ENCODE results near the gene TBC1D19.

TBC1D19 gene

DNA sequence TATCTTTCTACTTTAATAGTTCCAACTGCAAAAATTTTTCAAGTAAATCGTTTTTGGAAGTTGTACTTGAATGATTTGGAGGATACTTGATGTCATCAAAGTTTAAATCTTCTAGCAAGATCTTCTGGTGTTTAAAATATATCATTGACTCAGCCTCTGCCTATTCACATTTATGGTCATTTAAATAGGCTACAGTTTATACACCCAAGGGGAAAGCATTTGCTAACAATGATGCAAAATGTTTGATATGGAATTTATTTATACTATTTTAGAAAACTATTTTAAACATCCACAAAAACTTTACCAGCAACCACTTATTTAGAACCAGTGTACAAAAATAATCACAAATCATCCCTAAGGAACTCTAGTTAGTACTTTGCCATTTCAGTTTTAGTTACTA lies 153.5 kb downstream of the TBC1D19 start:
- H3K27me3 ChIP-seq (ENCODE audit: insufficient read depth, poor library complexity, severe bottlenecking): no peaks in the 10 kb centered on the region
- no peak overlapping the region for H3K27ac ChIP-seq (replicated peaks)
- TF ChIP-seq GABPA (IDR thresholded peaks at IDR 0.05; ENCODE audit: low read depth) (no peak), SPI1 (IDR thresholded peaks at IDR 0.05; ENCODE audit: borderline replicate concordance, low read depth) (no peak), POLR2AphosphoS5 (IDR thresholded peaks at IDR 0.05; ENCODE audit: low read depth) (no peak)
- TF ChIP-seq, protein P1, sequence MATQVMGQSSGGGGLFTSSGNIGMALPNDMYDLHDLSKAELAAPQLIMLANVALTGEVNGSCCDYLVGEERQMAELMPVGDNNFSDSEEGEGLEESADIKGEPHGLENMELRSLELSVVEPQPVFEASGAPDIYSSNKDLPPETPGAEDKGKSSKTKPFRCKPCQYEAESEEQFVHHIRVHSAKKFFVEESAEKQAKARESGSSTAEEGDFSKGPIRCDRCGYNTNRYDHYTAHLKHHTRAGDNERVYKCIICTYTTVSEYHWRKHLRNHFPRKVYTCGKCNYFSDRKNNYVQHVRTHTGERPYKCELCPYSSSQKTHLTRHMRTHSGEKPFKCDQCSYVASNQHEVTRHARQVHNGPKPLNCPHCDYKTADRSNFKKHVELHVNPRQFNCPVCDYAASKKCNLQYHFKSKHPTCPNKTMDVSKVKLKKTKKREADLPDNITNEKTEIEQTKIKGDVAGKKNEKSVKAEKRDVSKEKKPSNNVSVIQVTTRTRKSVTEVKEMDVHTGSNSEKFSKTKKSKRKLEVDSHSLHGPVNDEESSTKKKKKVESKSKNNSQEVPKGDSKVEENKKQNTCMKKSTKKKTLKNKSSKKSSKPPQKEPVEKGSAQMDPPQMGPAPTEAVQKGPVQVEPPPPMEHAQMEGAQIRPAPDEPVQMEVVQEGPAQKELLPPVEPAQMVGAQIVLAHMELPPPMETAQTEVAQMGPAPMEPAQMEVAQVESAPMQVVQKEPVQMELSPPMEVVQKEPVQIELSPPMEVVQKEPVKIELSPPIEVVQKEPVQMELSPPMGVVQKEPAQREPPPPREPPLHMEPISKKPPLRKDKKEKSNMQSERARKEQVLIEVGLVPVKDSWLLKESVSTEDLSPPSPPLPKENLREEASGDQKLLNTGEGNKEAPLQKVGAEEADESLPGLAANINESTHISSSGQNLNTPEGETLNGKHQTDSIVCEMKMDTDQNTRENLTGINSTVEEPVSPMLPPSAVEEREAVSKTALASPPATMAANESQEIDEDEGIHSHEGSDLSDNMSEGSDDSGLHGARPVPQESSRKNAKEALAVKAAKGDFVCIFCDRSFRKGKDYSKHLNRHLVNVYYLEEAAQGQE (IDR thresholded peaks at IDR 0.05; ENCODE audit: insufficient replicate concordance, low read depth): no peak
- TF ChIP-seq, protein P2, sequence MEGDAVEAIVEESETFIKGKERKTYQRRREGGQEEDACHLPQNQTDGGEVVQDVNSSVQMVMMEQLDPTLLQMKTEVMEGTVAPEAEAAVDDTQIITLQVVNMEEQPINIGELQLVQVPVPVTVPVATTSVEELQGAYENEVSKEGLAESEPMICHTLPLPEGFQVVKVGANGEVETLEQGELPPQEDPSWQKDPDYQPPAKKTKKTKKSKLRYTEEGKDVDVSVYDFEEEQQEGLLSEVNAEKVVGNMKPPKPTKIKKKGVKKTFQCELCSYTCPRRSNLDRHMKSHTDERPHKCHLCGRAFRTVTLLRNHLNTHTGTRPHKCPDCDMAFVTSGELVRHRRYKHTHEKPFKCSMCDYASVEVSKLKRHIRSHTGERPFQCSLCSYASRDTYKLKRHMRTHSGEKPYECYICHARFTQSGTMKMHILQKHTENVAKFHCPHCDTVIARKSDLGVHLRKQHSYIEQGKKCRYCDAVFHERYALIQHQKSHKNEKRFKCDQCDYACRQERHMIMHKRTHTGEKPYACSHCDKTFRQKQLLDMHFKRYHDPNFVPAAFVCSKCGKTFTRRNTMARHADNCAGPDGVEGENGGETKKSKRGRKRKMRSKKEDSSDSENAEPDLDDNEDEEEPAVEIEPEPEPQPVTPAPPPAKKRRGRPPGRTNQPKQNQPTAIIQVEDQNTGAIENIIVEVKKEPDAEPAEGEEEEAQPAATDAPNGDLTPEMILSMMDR (IDR thresholded peaks at IDR 0.05; ENCODE audit: insufficient read depth, low read length): no peak
- no peak for DNase-seq (ENCODE audit: low read depth in 1 of 2, low spot score in 1 of 2)
- H3K4me3 ChIP-seq (replicated peaks; ENCODE audit: insufficient read depth, low read length): no peak overlapping the region

DNA sequence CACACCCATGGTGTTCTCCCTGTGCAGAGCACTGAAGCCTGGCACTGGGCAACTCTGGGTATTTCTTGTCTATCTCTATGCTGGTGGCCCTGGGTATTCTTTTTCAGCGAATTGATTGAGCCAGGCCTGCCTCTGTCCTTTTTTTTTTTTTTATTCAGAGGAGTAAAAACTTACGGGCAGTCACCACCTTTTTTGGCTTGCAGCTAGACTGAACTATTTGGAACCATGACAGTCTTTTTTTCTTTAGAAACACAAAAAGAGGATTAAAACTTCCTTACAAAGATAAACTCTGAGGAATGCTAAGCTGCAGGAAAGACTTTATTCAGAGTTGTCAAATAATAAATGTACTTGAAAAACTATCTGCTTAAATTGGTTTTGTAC lies 157.6 kb downstream of the TBC1D19 start:
- H3K27ac ChIP-seq (replicated peaks): no peak overlapping the region
- H3K27me3 ChIP-seq (ENCODE audit: insufficient read depth, poor library complexity, severe bottlenecking): no peaks in the 10 kb centered on the region
- no peak for DNase-seq (ENCODE audit: low read depth in 1 of 2, low spot score in 1 of 2)
- TF ChIP-seq GABPA (IDR thresholded peaks at IDR 0.05; ENCODE audit: low read depth) (no peak), SPI1 (IDR thresholded peaks at IDR 0.05; ENCODE audit: borderline replicate concordance, low read depth) (no peak), POLR2AphosphoS5 (IDR thresholded peaks at IDR 0.05; ENCODE audit: low read depth) (no peak)
- TF ChIP-seq, protein P1 (IDR thresholded peaks at IDR 0.05; ENCODE audit: insufficient replicate concordance, low read depth): no peak
- TF ChIP-seq, protein P2 (IDR thresholded peaks at IDR 0.05; ENCODE audit: insufficient read depth, low read length): no peak
- no peak overlapping the region for H3K4me3 ChIP-seq (replicated peaks; ENCODE audit: insufficient read depth, low read length)

DNA sequence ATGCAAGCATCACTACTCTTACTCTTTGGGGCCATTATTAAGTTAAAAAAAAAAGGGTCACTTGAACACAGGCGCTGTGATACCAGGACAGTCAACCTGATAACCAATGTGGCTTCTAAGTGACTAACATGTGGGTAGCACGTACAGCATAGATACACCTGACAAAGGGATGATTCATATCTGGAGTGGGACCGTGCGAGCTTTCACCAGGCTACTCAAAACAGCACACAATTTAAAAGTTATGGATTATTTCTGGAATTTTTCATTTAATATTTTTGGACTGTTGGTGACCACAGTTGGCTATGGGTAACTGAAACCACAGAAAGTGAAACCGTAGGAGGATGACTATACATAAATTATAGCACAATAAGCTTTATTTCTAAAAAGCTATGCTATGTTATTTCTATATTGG lies 162.9 kb downstream of the TBC1D19 start:
- no peaks in the 10 kb centered on the region for H3K27me3 ChIP-seq (ENCODE audit: insufficient read depth, poor library complexity, severe bottlenecking)
- TF ChIP-seq, protein P2 (IDR thresholded peaks at IDR 0.05; ENCODE audit: insufficient read depth, low read length): no peak
- TF ChIP-seq POLR2AphosphoS5 (IDR thresholded peaks at IDR 0.05; ENCODE audit: low read depth): no peak
- no peak for TF ChIP-seq SPI1 (IDR thresholded peaks at IDR 0.05; ENCODE audit: borderline replicate concordance, low read depth)
- TF ChIP-seq GABPA (IDR thresholded peaks at IDR 0.05; ENCODE audit: low read depth): no peak
- TF ChIP-seq, protein P1 (IDR thresholded peaks at IDR 0.05; ENCODE audit: insufficient replicate concordance, low read depth): no peak
- no peak overlapping the region; the same call in 1 of the 2 replicates for H3K27ac ChIP-seq (replicated peaks)
- no peak for DNase-seq (ENCODE audit: low read depth in 1 of 2, low spot score in 1 of 2)
- no peak overlapping the region for H3K4me3 ChIP-seq (replicated peaks; ENCODE audit: insufficient read depth, low read length)
